Activated CD4-positive, alpha-beta T cell treated with anti-CD3 and anti-CD28 coated beads, Interleukin-2, amount 10 ng/mL, durations not matched to agents 7 days and 5 days (primary cell): ENCODE measurements around the gene TPRA1. TPM values are rescaled to one million over a fixed set of nuclear protein-coding genes. Genes with fewer than 3 reads are reported as not detected.

Experiments used
- CTCF ChIA-PET: fragments of 350-600 bp; sonication (Branson Sonifier 250); formaldehyde crosslinking; loops from one replicate; lab custom pipeline; 2021; ENCODE audit warnings: antibody characterized with exemption; lab: Charles Lee
- POLR2A ChIA-PET: fragments of 350-600 bp; sonication (Branson Sonifier 250); formaldehyde crosslinking; loops from one replicate; lab custom pipeline; 2021; ENCODE audit warnings: antibody characterized with exemption; lab: Charles Lee
- DNase-seq: peaks from one replicate; pipeline ENCODE4 v3.0.0-alpha.2; 2020
- H3K27ac Mint-ChIP-seq: one replicate; pipeline ENCODE4 v1.8.0; 2021; ENCODE audit warnings: mild to moderate bottlenecking, moderate library complexity, mixed read lengths
- H3K27me3 Mint-ChIP-seq: one replicate; pipeline ENCODE4 v1.8.0; 2021; ENCODE audit warnings: mixed read lengths
- H3K36me3 Mint-ChIP-seq: one replicate; pipeline ENCODE4 v1.8.0; 2021; ENCODE audit warnings: low read depth, mixed read lengths
- H3K4me1 Mint-ChIP-seq: one replicate; pipeline ENCODE4 v1.8.0; 2021; ENCODE audit warnings: mixed read lengths
- H3K4me3 Mint-ChIP-seq: one replicate; pipeline ENCODE4 v1.8.0; 2021; ENCODE audit warnings: mild to moderate bottlenecking, moderate library complexity, mixed read lengths
- H3K9me3 Mint-ChIP-seq: one replicate; pipeline ENCODE4 v1.8.0; 2021; ENCODE audit warnings: mixed read lengths
- total RNA-seq, 2 experiments: library from RNA; stranded (reverse); gene quantifications; one replicate each; pipeline ENCODE4 v1.2.3, GENCODE V29; 2021

The TPRA1 gene
- total RNA-seq, 2 experiments from 2014 or later = 27.1 to 30.6 TPM

GRCh38 chr3:127598841-127599570, 8.5 kb upstream of the TPRA1 start:
- ChIA-PET CTCF (interaction anchor here (0.7 to 4.6 kb wide), 5 partner anchors 10 to 90 kb away, joined by 3 to 20 read pairs (median 5); no protein-coding TSS in a partner anchor), POLR2A (interaction anchor here (1.2 kb wide), 1 partner anchor 11 kb away, joined by 3 read pairs; no protein-coding TSS in a partner anchor)
- Mint-ChIP-seq H3K27me3 (no peaks in the 10 kb centered on the region), H3K9me3 (no peaks in the 10 kb centered on the region), H3K36me3 (peaks cover 31% of the 10 kb centered on the region), H3K4me3 (peak overlapping the region; percentile 85), H3K27ac (peak overlapping the region; percentile 94), H3K4me1 (peaks cover 57% of the 10 kb centered on the region)
- no peak for DNase-seq

DNA sequence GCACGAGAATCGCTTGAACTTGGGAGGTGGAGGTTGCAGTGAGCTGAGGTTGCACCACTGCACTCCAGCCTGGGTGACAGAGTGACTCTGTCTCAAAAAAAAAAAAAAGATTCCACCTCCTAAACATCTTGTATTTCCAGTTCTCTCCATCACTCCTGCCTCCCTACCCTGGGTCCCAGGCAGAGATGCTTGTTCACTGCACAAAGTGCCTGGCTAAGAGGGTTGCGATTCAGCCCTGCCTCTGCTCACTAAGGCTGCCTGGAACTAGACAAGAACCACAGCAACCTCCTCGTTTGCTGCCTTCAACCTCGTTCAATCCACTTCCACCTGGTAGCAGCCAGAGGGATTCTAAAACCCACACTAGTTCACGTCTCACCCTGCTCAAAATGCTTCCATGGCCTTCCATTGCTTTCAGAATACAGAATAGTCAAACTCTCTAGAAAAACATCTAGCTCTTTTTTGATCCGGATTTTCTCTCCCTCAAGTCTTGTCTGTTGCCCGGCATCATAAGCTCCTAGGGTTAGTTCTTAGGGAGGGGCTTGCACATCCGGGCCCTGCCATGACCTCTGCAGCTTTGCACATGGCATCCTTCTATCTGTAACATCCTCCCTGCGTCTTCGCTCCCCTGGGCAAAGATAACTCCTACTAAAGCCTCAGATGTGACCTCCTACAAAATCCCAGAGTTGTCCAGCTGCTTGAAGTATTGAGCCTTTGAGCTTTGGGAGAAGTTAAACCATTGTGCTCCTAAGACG, 6.7 kb upstream of the TPRA1 start:
- Mint-ChIP-seq H3K27ac (peak overlapping the region; percentile 94), H3K9me3 (no peaks in the 10 kb centered on the region), H3K4me1 (peaks cover 51% of the 10 kb centered on the region), H3K27me3 (no peaks in the 10 kb centered on the region), H3K4me3 (peak overlapping the region; percentile 85), H3K36me3 (peaks cover 24% of the 10 kb centered on the region)
- ChIA-PET CTCF (interaction anchor here (0.6 to 4.6 kb wide), 7 partner anchors 8 to 557 kb away, joined by 3 to 20 read pairs (median 4); partner anchors contain the start of gene PODXL2), POLR2A (interaction anchor here (0.6 to 1.1 kb wide), 2 partner anchors 22 to 82 kb away, joined by 3 read pairs; no protein-coding TSS in a partner anchor)
- no peak for DNase-seq

DNA sequence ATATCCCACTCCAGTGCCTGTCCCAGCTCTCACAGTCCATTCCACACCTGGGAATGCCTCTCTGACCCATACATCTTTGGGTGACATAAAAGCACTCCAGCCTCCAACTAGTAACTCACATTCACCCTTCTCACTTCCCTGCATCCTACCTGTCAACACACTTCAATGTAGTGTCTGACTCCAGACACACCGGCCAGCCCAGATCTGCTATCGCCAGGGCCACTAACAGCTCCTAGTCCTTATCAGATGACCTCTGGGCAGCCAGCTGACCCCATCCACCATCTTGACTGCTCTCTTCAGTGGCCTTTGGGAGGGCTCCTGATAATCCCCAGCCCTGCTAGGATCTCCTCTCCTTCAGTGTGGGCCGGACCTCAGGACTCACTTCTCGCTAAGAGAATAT, 4.8 kb upstream of the TPRA1 start:
- H3K36me3 Mint-ChIP-seq = peaks cover 9% of the 10 kb centered on the region
- H3K27ac Mint-ChIP-seq = no peak overlapping the region
- H3K27me3 Mint-ChIP-seq = no peaks in the 10 kb centered on the region
- no peak overlapping the region for H3K4me3 Mint-ChIP-seq
- ChIA-PET CTCF (no interaction called here), POLR2A (no interaction called here)
- no peak for DNase-seq
- H3K4me1 Mint-ChIP-seq = peaks cover 45% of the 10 kb centered on the region
- H3K9me3 Mint-ChIP-seq = no peaks in the 10 kb centered on the region

DNA sequence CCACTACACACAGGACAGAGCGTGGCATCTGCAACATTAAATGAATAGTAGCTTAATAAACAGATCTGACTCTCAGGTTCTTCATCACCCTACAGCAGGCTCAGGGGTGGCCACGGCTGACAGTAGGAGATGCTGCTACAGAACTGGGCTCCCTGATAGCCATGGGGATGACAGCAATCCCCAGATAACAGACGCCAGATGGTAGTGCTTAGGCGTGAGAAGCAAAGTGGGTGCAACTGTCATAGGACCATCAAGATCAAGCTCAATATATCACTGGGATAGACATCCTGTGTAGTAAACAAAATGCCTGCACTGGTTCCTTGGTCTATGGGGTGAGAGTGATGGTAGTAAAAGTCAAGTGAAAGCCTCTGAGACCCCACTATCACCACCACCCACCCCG, 2.6 kb upstream of the TPRA1 start:
- ChIA-PET CTCF (interaction anchor here (0.6 kb wide), 1 partner anchor 247 kb away, joined by 3 read pairs; no protein-coding TSS in a partner anchor), POLR2A (no interaction called here)
- Mint-ChIP-seq H3K9me3 (no peaks in the 10 kb centered on the region), H3K27me3 (no peaks in the 10 kb centered on the region), H3K4me3 (no peak overlapping the region), H3K4me1 (peaks cover 43% of the 10 kb centered on the region), H3K36me3 (no peaks in the 10 kb centered on the region), H3K27ac (no peak overlapping the region)
- DNase-seq = no peak

DNA sequence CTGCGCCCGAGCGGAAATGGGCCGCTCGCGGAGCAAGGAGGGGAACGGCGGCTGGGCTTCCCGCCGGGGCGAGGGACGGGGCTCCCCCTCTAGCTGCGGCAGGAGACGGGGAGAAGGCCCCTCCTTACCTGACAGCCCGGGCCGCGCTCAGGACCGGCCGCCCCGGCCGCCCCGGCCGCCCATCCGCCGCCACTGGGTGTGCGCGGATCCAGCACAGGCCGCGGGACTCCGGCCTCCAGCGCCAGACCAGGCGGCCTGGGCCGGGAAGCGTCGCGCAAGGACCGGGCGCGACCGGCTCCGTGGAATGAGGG, 296 bp downstream of the TPRA1 start:
- Mint-ChIP-seq H3K4me1 (peaks cover 37% of the 10 kb centered on the region), H3K36me3 (no peaks in the 10 kb centered on the region), H3K27ac (peak overlapping the region; percentile 97), H3K27me3 (no peaks in the 10 kb centered on the region), H3K9me3 (no peaks in the 10 kb centered on the region), H3K4me3 (peak overlapping the region; percentile 91)
- DNase-seq = peak; percentile 36
- POLR2A ChIA-PET = interaction anchor here (1.1 kb wide), 1 partner anchor 15 kb away, joined by 3 read pairs; no protein-coding TSS in a partner anchor
- CTCF ChIA-PET = interaction anchor here (0.8 to 2.9 kb wide), 3 partner anchors 8 to 42 kb away, joined by 3 to 14 read pairs (median 8); partner anchors contain the start of gene MCM2

GRCh38 chr3:127589600-127590281, 792 bp downstream of the TPRA1 start:
- peak; percentile 20 for DNase-seq
- peak overlapping the region; percentile 85 for H3K27ac Mint-ChIP-seq
- no peaks in the 10 kb centered on the region for H3K36me3 Mint-ChIP-seq
- no peaks in the 10 kb centered on the region for H3K9me3 Mint-ChIP-seq
- POLR2A ChIA-PET = interaction anchor here (0.9 kb wide), 1 partner anchor 14 kb away, joined by 4 read pairs; no protein-coding TSS in a partner anchor
- CTCF ChIA-PET = interaction anchor here (0.8 to 4.4 kb wide), 4 partner anchors 9 to 42 kb away, joined by 3 to 34 read pairs (median 11); partner anchors contain the start of gene MCM2
- H3K4me3 Mint-ChIP-seq = peak overlapping the region; percentile 91
- no peaks in the 10 kb centered on the region for H3K27me3 Mint-ChIP-seq
- H3K4me1 Mint-ChIP-seq = peaks cover 39% of the 10 kb centered on the region

GRCh38 chr3:127588806-127589577, 1.5 kb downstream of the TPRA1 start:
- peak; percentile 33 for DNase-seq
- POLR2A ChIA-PET = interaction anchor here (0.9 kb wide), 1 partner anchor 14 kb away, joined by 4 read pairs; no protein-coding TSS in a partner anchor
- H3K4me3 Mint-ChIP-seq = peak overlapping the region; percentile 91
- CTCF ChIA-PET = interaction anchor here (0.7 to 4.4 kb wide), 3 partner anchors 10 to 38 kb away, joined by 4 to 34 read pairs (median 14); partner anchors contain the start of gene MCM2
- H3K4me1 Mint-ChIP-seq = peaks cover 40% of the 10 kb centered on the region
- H3K36me3 Mint-ChIP-seq = no peaks in the 10 kb centered on the region
- H3K27me3 Mint-ChIP-seq = no peaks in the 10 kb centered on the region
- H3K27ac Mint-ChIP-seq = peak overlapping the region; percentile 85
- H3K9me3 Mint-ChIP-seq = no peaks in the 10 kb centered on the region

GRCh38 chr3:127587876-127588275, 2.7 kb downstream of the TPRA1 start:
- CTCF ChIA-PET = interaction anchor here (0.6 to 4.4 kb wide), 4 partner anchors 10 to 51 kb away, joined by 3 to 34 read pairs (median 8); partner anchors contain the start of gene MCM2
- Mint-ChIP-seq H3K4me3 (no peak overlapping the region), H3K27ac (no peak overlapping the region), H3K4me1 (peaks cover 37% of the 10 kb centered on the region), H3K9me3 (no peaks in the 10 kb centered on the region), H3K27me3 (no peaks in the 10 kb centered on the region), H3K36me3 (no peaks in the 10 kb centered on the region)
- POLR2A ChIA-PET = interaction anchor here (0.9 kb wide), 1 partner anchor 11 kb away, joined by 3 read pairs; the partner anchor contains the start of gene MCM2
- DNase-seq = no peak

GRCh38 chr3:127585813-127586413, 4.6 kb downstream of the TPRA1 start:
- H3K36me3 Mint-ChIP-seq = no peaks in the 10 kb centered on the region
- no peak for DNase-seq
- no peaks in the 10 kb centered on the region for H3K9me3 Mint-ChIP-seq
- ChIA-PET CTCF (interaction anchor here (0.6 to 4.4 kb wide), 5 partner anchors 10 to 97 kb away, joined by 3 to 34 read pairs (median 3); no protein-coding TSS in a partner anchor), POLR2A (interaction anchor here (0.7 kb wide), 1 partner anchor 318 kb away, joined by 3 read pairs; no protein-coding TSS in a partner anchor)
- H3K27me3 Mint-ChIP-seq = no peaks in the 10 kb centered on the region
- no peak overlapping the region for H3K4me3 Mint-ChIP-seq
- H3K4me1 Mint-ChIP-seq = peaks cover 24% of the 10 kb centered on the region
- no peak overlapping the region for H3K27ac Mint-ChIP-seq

GRCh38 chr3:127585163-127585812, 5.2 kb downstream of the TPRA1 start:
- H3K9me3 Mint-ChIP-seq = no peaks in the 10 kb centered on the region
- no peak overlapping the region for H3K27ac Mint-ChIP-seq
- no peak overlapping the region for H3K4me3 Mint-ChIP-seq
- H3K27me3 Mint-ChIP-seq = no peaks in the 10 kb centered on the region
- no peaks in the 10 kb centered on the region for H3K36me3 Mint-ChIP-seq
- POLR2A ChIA-PET = no interaction called here
- peaks cover 24% of the 10 kb centered on the region for H3K4me1 Mint-ChIP-seq
- CTCF ChIA-PET = interaction anchor here (0.9 to 4.4 kb wide), 4 partner anchors 10 to 97 kb away, joined by 3 to 34 read pairs (median 4); no protein-coding TSS in a partner anchor
- no peak for DNase-seq

DNA sequence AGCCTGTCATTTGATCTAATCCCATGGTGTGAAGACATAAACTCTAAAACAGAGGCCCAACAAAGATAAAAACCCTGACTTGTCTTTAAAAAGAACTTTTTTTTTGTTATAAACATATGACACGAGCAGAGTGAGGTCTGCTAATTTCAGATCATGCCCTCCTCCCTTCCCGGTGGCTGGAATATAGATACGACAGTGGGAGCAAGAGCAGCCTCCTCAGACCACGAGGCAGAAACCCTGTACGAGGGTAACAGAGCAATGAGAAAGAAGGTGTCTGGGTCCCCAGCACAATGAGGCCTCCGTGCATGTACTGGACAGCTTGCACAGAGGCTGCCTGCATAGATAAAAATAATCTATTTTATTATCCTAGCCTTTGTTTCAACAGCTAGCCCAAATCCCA, 5.8 kb downstream of the TPRA1 start:
- no peaks in the 10 kb centered on the region for H3K36me3 Mint-ChIP-seq

More for the DNA sequence above, 5.8 kb downstream of the TPRA1 start:
- POLR2A ChIA-PET = no interaction called here
- Mint-ChIP-seq H3K4me1 (peaks cover 24% of the 10 kb centered on the region), H3K9me3 (no peaks in the 10 kb centered on the region), H3K4me3 (no peak overlapping the region), H3K27me3 (no peaks in the 10 kb centered on the region), H3K27ac (no peak overlapping the region)
- CTCF ChIA-PET = interaction anchor here (0.9 to 1.9 kb wide), 2 partner anchors 10 to 98 kb away, joined by 3 to 6 read pairs; no protein-coding TSS in a partner anchor
- DNase-seq = no peak
